ENCODE measurements around the gene ERN1.

The ERN1 gene

GRCh38 chr17:63993368-63993985 is 136.5 kb downstream of the ERN1 start:
- POLR2A ChIA-PET: interaction anchor here (1.3 kb wide), 1 partner anchor 152 kb away, joined by 3 read pairs; no protein-coding TSS in a partner anchor
- TF ChIP-seq ZNF624 (tag by site-specific recombination; IDR thresholded peaks at IDR 0.05): no peak
- no peak for TF ChIP-seq SALL2 (tag by site-specific recombination; IDR thresholded peaks at IDR 0.05; ENCODE audit: borderline replicate concordance)
- no peak for TF ChIP-seq ZNF292 (tag by site-specific recombination; IDR thresholded peaks at IDR 0.05; ENCODE audit: borderline replicate concordance, low read depth)
- TF ChIP-seq ZFP3 (tag by site-specific recombination; IDR thresholded peaks at IDR 0.05; ENCODE audit: low read depth): no peak
- TF ChIP-seq BCL11A (tag by site-specific recombination; IDR thresholded peaks at IDR 0.05; ENCODE audit: low read depth): no peak
- TF ChIP-seq ZNF558 (tag by site-specific recombination; IDR thresholded peaks at IDR 0.05): no peak
- TF ChIP-seq ZNF843 (tag by site-specific recombination; IDR thresholded peaks at IDR 0.05): no peak
- no peak for TF ChIP-seq ZNF548 (tag by site-specific recombination; IDR thresholded peaks at IDR 0.05)
- TF ChIP-seq ZNF157 (tag by site-specific recombination; IDR thresholded peaks at IDR 0.05): no peak
- no peak for TF ChIP-seq ZNF837 (tag by site-specific recombination; IDR thresholded peaks at IDR 0.05)
- no peaks in the 10 kb centered on the region for H3K36me3 ChIP-seq (ENCODE audit: control insufficient read depth in 2 of 2, insufficient read depth in 1 of 2, low read length in 2 of 2)

DNA sequence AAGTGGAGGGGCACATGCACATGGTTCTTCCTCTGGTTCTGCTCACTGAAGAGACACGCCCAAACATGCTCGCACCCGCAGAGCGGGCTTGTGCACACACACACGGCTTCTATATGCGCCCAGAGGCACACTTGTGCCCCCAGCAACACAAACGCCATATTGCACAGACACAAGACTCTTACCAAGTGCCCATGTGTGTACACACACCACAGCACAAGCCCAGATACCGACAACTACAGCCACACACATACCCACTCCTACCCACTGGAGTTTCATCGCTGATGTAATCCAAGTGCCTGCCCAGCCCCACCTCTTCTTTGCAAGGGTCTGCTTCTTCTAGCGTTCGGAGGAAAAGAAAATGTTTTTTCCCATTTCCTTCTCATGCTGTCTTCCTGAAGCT is 138.3 kb downstream of the ERN1 start:
- Histone ChIP-seq H3K4me1 (ENCODE audit: control insufficient read depth, insufficient read depth, low read length) (no peaks in the 10 kb centered on the region), H3K4me3 (ENCODE audit: low read depth, low read length) (no peak overlapping the region), H3K27ac (ENCODE audit: extremely low read depth, low read depth, low read length) (no peak overlapping the region), H3K36me3 (ENCODE audit: control insufficient read depth in 2 of 2, insufficient read depth in 1 of 2, low read length in 2 of 2) (no peaks in the 10 kb centered on the region), H3K9me3 (ENCODE audit: control insufficient read depth, insufficient read depth, low read depth, low read length) (no peaks in the 10 kb centered on the region)
- ChIA-PET POLR2A (no interaction called here), CTCF (interaction anchor here (0.9 to 1.3 kb wide), 3 partner anchors 34 to 142 kb away, joined by 3 to 6 read pairs (median 4); no protein-coding TSS in a partner anchor)
- no peak for TF ChIP-seq ZNF19 (tag by site-specific recombination; IDR thresholded peaks at IDR 0.05; ENCODE audit: low read depth)
- no peak for TF ChIP-seq HOXC10 (CRISPR knock-in tag; IDR thresholded peaks at IDR 0.05)
- TF ChIP-seq, protein P1, sequence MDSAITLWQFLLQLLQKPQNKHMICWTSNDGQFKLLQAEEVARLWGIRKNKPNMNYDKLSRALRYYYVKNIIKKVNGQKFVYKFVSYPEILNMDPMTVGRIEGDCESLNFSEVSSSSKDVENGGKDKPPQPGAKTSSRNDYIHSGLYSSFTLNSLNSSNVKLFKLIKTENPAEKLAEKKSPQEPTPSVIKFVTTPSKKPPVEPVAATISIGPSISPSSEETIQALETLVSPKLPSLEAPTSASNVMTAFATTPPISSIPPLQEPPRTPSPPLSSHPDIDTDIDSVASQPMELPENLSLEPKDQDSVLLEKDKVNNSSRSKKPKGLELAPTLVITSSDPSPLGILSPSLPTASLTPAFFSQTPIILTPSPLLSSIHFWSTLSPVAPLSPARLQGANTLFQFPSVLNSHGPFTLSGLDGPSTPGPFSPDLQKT (IDR thresholded peaks at IDR 0.05; ENCODE audit: borderline replicate concordance, low read depth, low read length): no peak
- no peak for TF ChIP-seq ZNF544 (tag by site-specific recombination; IDR thresholded peaks at IDR 0.05)
- TF ChIP-seq, protein P2, sequence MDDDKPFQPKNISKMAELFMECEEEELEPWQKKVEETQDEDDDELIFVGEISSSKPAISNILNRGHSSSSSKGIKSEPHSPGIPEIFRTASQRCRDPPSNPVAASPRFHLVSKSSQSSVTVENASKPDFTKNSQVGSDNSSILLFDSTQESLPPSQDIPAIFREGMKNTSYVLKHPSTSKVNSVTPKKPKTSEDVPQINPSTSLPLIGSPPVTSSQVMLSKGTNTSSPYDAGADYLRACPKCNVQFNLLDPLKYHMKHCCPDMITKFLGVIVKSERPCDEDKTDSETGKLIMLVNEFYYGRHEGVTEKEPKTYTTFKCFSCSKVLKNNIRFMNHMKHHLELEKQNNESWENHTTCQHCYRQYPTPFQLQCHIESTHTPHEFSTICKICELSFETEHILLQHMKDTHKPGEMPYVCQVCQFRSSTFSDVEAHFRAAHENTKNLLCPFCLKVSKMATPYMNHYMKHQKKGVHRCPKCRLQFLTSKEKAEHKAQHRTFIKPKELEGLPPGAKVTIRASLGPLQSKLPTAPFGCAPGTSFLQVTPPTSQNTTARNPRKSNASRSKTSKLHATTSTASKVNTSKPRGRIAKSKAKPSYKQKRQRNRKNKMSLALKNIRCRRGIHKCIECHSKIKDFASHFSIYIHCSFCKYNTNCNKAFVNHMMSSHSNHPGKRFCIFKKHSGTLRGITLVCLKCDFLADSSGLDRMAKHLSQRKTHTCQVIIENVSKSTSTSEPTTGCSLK (tag by site-specific recombination; IDR thresholded peaks at IDR 0.05): no peak
- no peak for TF ChIP-seq ZNF112 (tag by site-specific recombination; IDR thresholded peaks at IDR 0.05)
- TF ChIP-seq ZNF571 (tag by site-specific recombination; IDR thresholded peaks at IDR 0.05): no peak
- TF ChIP-seq ZNF223 (tag by site-specific recombination; IDR thresholded peaks at IDR 0.05): no peak
- no peak for TF ChIP-seq SP3 (tag by site-specific recombination; IDR thresholded peaks at IDR 0.05)
- no peak for TF ChIP-seq ZNF629 (tag by site-specific recombination; IDR thresholded peaks at IDR 0.05)
- no peak for TF ChIP-seq ZNF311 (tag by site-specific recombination; IDR thresholded peaks at IDR 0.05; ENCODE audit: borderline replicate concordance)
- no peak for TF ChIP-seq SETDB1 (IDR thresholded peaks at IDR 0.05; ENCODE audit: insufficient read length, low read length)
- TF ChIP-seq, protein P3, sequence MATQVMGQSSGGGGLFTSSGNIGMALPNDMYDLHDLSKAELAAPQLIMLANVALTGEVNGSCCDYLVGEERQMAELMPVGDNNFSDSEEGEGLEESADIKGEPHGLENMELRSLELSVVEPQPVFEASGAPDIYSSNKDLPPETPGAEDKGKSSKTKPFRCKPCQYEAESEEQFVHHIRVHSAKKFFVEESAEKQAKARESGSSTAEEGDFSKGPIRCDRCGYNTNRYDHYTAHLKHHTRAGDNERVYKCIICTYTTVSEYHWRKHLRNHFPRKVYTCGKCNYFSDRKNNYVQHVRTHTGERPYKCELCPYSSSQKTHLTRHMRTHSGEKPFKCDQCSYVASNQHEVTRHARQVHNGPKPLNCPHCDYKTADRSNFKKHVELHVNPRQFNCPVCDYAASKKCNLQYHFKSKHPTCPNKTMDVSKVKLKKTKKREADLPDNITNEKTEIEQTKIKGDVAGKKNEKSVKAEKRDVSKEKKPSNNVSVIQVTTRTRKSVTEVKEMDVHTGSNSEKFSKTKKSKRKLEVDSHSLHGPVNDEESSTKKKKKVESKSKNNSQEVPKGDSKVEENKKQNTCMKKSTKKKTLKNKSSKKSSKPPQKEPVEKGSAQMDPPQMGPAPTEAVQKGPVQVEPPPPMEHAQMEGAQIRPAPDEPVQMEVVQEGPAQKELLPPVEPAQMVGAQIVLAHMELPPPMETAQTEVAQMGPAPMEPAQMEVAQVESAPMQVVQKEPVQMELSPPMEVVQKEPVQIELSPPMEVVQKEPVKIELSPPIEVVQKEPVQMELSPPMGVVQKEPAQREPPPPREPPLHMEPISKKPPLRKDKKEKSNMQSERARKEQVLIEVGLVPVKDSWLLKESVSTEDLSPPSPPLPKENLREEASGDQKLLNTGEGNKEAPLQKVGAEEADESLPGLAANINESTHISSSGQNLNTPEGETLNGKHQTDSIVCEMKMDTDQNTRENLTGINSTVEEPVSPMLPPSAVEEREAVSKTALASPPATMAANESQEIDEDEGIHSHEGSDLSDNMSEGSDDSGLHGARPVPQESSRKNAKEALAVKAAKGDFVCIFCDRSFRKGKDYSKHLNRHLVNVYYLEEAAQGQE (tag by site-specific recombination; IDR thresholded peaks at IDR 0.05): no peak
- TF ChIP-seq, protein P4, sequence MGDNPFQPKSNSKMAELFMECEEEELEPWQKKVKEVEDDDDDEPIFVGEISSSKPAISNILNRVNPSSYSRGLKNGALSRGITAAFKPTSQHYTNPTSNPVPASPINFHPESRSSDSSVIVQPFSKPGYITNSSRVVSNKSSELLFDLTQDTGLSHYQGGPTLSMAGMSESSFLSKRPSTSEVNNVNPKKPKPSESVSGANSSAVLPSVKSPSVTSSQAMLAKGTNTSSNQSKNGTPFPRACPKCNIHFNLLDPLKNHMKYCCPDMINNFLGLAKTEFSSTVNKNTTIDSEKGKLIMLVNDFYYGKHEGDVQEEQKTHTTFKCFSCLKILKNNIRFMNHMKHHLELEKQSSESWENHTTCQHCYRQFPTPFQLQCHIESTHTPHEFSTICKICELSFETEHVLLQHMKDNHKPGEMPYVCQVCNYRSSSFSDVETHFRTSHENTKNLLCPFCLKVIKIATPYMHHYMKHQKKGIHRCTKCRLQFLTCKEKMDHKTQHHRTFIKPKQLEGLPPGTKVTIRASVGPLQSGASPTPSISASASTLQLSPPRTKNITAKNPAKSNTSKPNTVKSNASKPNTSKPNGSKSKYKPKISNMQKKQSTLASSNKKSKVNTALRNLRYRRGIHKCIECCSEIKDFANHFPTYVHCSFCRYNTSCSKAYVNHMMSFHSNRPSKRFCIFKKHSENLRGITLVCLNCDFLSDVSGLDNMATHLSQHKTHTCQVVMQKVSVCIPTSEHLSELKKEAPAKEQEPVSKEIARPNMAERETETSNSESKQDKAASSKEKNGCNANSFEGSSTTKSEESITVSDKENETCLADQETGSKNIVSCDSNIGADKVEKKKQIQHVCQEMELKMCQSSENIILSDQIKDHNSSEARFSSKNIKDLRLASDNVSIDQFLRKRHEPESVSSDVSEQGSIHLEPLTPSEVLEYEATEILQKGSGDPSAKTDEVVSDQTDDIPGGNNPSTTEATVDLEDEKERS (tag by site-specific recombination; IDR thresholded peaks at IDR 0.05): no peak

More at GRCh38 chr17:63993368-63993985, 136.5 kb downstream of the ERN1 start:
- H3K9me3 ChIP-seq (ENCODE audit: control insufficient read depth, insufficient read depth, low read depth, low read length): no peaks in the 10 kb centered on the region
- H3K27ac ChIP-seq (ENCODE audit: extremely low read depth, low read depth, low read length): no peak overlapping the region
- no peaks in the 10 kb centered on the region for H3K4me1 ChIP-seq (ENCODE audit: control insufficient read depth, insufficient read depth, low read length)
- CTCF ChIA-PET: interaction anchor here (1.1 to 1.6 kb wide), 2 partner anchors 8 to 47 kb away, joined by 3 to 8 read pairs; no protein-coding TSS in a partner anchor
- H3K4me3 ChIP-seq (ENCODE audit: low read depth, low read length): no peak overlapping the region

All from HEK293 (cell line).